GM10248 (cell line): ENCODE measurements around the gene ZEB2.

Source experiments
- CTCF ChIA-PET: fragments of 300-600 bp; sonication (Branson Sonifier 250); formaldehyde crosslinking; extraction: SDS; loops from one replicate; lab custom pipeline; 2021; ENCODE audit warnings: antibody characterized with exemption; lab: Yijun Ruan, JAX
- POLR2A ChIA-PET: fragments of 350-650 bp; sonication (Branson Sonifier 250); formaldehyde crosslinking; extraction: SDS; loops from one replicate; lab custom pipeline; 2020; ENCODE audit warnings: antibody characterized with exemption; lab: Yijun Ruan, JAX
- DNase-seq: peaks from one replicate; pipeline ENCODE4 v3.0.0; 2012; ENCODE audit errors: extremely low spot score
- CTCF ChIP-seq: IDR thresholded peaks from 2 replicates; pipeline ENCODE4 v1.5.1; 2012; ENCODE audit warnings: mild to moderate bottlenecking, low read depth; ENCODE audit errors: extremely low read depth, missing control alignments, control extremely low read depth

The ZEB2 gene

GRCh38 chr2:144516411-144516980 lies 3.4 kb downstream of the ZEB2 start:
- ChIA-PET POLR2A (no interaction called here), CTCF (no interaction called here)
- DNase-seq: no peak
- no peak for TF ChIP-seq CTCF

GRCh38 chr2:144515696-144516410 lies 4.1 kb downstream of the ZEB2 start:
- ChIA-PET CTCF (no interaction called here), POLR2A (interaction anchor here (0.5 kb wide), 1 partner anchor 177 kb away, joined by 4 read pairs; no protein-coding TSS in a partner anchor)
- no peak for DNase-seq
- TF ChIP-seq CTCF: no peak

- ChIA-PET CTCF (no interaction called here), POLR2A (no interaction called here)
- TF ChIP-seq CTCF: no peak
- DNase-seq: no peak
These were observed 4.7 kb downstream of the ZEB2 start for GRCh38 chr2:144515099-144515695.

- POLR2A ChIA-PET: no interaction called here
- no peak for TF ChIP-seq CTCF
- CTCF ChIA-PET: no interaction called here
- DNase-seq: no peak
These were observed 5.3 kb downstream of the ZEB2 start for GRCh38 chr2:144514616-144515091.

GRCh38 chr2:144513388-144514101 lies 6.4 kb downstream of the ZEB2 start:
- no peak for DNase-seq
- POLR2A ChIA-PET: no interaction called here
- no peak for TF ChIP-seq CTCF
- CTCF ChIA-PET: no interaction called here

- DNase-seq: no peak
- ChIA-PET CTCF (no interaction called here), POLR2A (no interaction called here)
- no peak for TF ChIP-seq CTCF
These were observed 7.0 kb downstream of the ZEB2 start for GRCh38 chr2:144512891-144513351.
